Measurements from ENCODE around the gene LGALSL.

The LGALSL gene

GRCh38 chr2:64469261-64469660 lies 15.3 kb downstream of the LGALSL start:
- no peaks in the 10 kb centered on the region for H3K27me3 ChIP-seq (ENCODE audit: control insufficient read depth in 1 of 2, insufficient read depth in 2 of 2, low read length in 2 of 2)
- H3K36me3 ChIP-seq (ENCODE audit: control insufficient read depth in 1 of 2, insufficient read depth in 2 of 2, low read length in 2 of 2), result no peaks in the 10 kb centered on the region
- no peak overlapping the region for H3K4me3 ChIP-seq (ENCODE audit: low read depth in 1 of 2, low read length in 2 of 2)
- H3K27ac ChIP-seq (ENCODE audit: low read depth, low read length), result no peak overlapping the region
- H3K4me1 ChIP-seq (ENCODE audit: control insufficient read depth in 1 of 2, insufficient read depth in 2 of 2, low read length in 2 of 2), result peaks cover 0 to 10% of the 10 kb centered on the region in 2 donors
- H3K9ac ChIP-seq (ENCODE audit: low read depth in 1 of 2, low read length in 2 of 2), result no peak overlapping the region
- H3K9me3 ChIP-seq (ENCODE audit: control insufficient read depth in 1 of 2, low read length in 2 of 2), result no peaks in the 10 kb centered on the region

GRCh38 chr2:64470071-64470470 lies 16.1 kb downstream of the LGALSL start:
- no peaks in the 10 kb centered on the region for H3K36me3 ChIP-seq (ENCODE audit: control insufficient read depth in 1 of 2, insufficient read depth in 2 of 2, low read length in 2 of 2)
- no peaks in the 10 kb centered on the region for H3K9me3 ChIP-seq (ENCODE audit: control insufficient read depth in 1 of 2, low read length in 2 of 2)
- no peak overlapping the region for H3K27ac ChIP-seq (ENCODE audit: low read depth, low read length)
- H3K4me1 ChIP-seq (ENCODE audit: control insufficient read depth in 1 of 2, insufficient read depth in 2 of 2, low read length in 2 of 2), result peaks cover 0 to 10% of the 10 kb centered on the region in 2 donors
- no peaks in the 10 kb centered on the region for H3K27me3 ChIP-seq (ENCODE audit: control insufficient read depth in 1 of 2, insufficient read depth in 2 of 2, low read length in 2 of 2)
- H3K4me3 ChIP-seq (ENCODE audit: low read depth in 1 of 2, low read length in 2 of 2), result no peak overlapping the region
- no peak overlapping the region for H3K9ac ChIP-seq (ENCODE audit: low read depth in 1 of 2, low read length in 2 of 2)

- H3K9ac ChIP-seq (ENCODE audit: low read depth in 1 of 2, low read length in 2 of 2), result no peak overlapping the region
- H3K36me3 ChIP-seq (ENCODE audit: control insufficient read depth in 1 of 2, insufficient read depth in 2 of 2, low read length in 2 of 2), result no peaks in the 10 kb centered on the region
- H3K27ac ChIP-seq (ENCODE audit: low read depth, low read length), result no peak overlapping the region
- H3K4me3 ChIP-seq (ENCODE audit: low read depth in 1 of 2, low read length in 2 of 2), result no peak overlapping the region
- H3K27me3 ChIP-seq (ENCODE audit: control insufficient read depth in 1 of 2, insufficient read depth in 2 of 2, low read length in 2 of 2), result no peaks in the 10 kb centered on the region
- H3K4me1 ChIP-seq (ENCODE audit: control insufficient read depth in 1 of 2, insufficient read depth in 2 of 2, low read length in 2 of 2), result peaks cover 0 to 10% of the 10 kb centered on the region in 2 donors
- no peaks in the 10 kb centered on the region for H3K9me3 ChIP-seq (ENCODE audit: control insufficient read depth in 1 of 2, low read length in 2 of 2)
Observed at GRCh38 chr2:64470766-64471295, 16.9 kb downstream of the LGALSL start.

- no peak overlapping the region for H3K4me3 ChIP-seq (ENCODE audit: low read depth in 1 of 2, low read length in 2 of 2)
- H3K27ac ChIP-seq (ENCODE audit: low read depth, low read length), result no peak overlapping the region
- no peaks in the 10 kb centered on the region for H3K36me3 ChIP-seq (ENCODE audit: control insufficient read depth in 1 of 2, insufficient read depth in 2 of 2, low read length in 2 of 2)
- no peaks in the 10 kb centered on the region for H3K9me3 ChIP-seq (ENCODE audit: control insufficient read depth in 1 of 2, low read length in 2 of 2)
- no peak overlapping the region for H3K9ac ChIP-seq (ENCODE audit: low read depth in 1 of 2, low read length in 2 of 2)
- H3K27me3 ChIP-seq (ENCODE audit: control insufficient read depth in 1 of 2, insufficient read depth in 2 of 2, low read length in 2 of 2), result no peaks in the 10 kb centered on the region
- peaks cover 0 to 10% of the 10 kb centered on the region in 2 donors for H3K4me1 ChIP-seq (ENCODE audit: control insufficient read depth in 1 of 2, insufficient read depth in 2 of 2, low read length in 2 of 2)
Observed at GRCh38 chr2:64471600-64471999, 17.6 kb downstream of the LGALSL start.

- no peak overlapping the region for H3K4me3 ChIP-seq (ENCODE audit: low read depth in 1 of 2, low read length in 2 of 2)
- H3K36me3 ChIP-seq (ENCODE audit: control insufficient read depth in 1 of 2, insufficient read depth in 2 of 2, low read length in 2 of 2), result no peaks in the 10 kb centered on the region
- no peak overlapping the region for H3K27ac ChIP-seq (ENCODE audit: low read depth, low read length)
- H3K4me1 ChIP-seq (ENCODE audit: control insufficient read depth in 1 of 2, insufficient read depth in 2 of 2, low read length in 2 of 2), result peaks cover 0 to 10% of the 10 kb centered on the region in 2 donors
- H3K27me3 ChIP-seq (ENCODE audit: control insufficient read depth in 1 of 2, insufficient read depth in 2 of 2, low read length in 2 of 2), result no peaks in the 10 kb centered on the region
- no peaks in the 10 kb centered on the region for H3K9me3 ChIP-seq (ENCODE audit: control insufficient read depth in 1 of 2, low read length in 2 of 2)
- H3K9ac ChIP-seq (ENCODE audit: low read depth in 1 of 2, low read length in 2 of 2), result no peak overlapping the region
Observed at GRCh38 chr2:64472881-64473280, 18.9 kb downstream of the LGALSL start.

GRCh38 chr2:64474121-64474571 lies 20.2 kb downstream of the LGALSL start:
- H3K27ac ChIP-seq (ENCODE audit: low read depth, low read length), result no peak overlapping the region

GRCh38 chr2:64474636-64475035 lies 20.7 kb downstream of the LGALSL start:
- H3K27ac ChIP-seq (ENCODE audit: low read depth, low read length), result no peak overlapping the region
- H3K36me3 ChIP-seq (ENCODE audit: control insufficient read depth in 1 of 2, insufficient read depth in 2 of 2, low read length in 2 of 2), result no peaks in the 10 kb centered on the region
- no peak overlapping the region for H3K4me3 ChIP-seq (ENCODE audit: low read depth in 1 of 2, low read length in 2 of 2)
- H3K9ac ChIP-seq (ENCODE audit: low read depth in 1 of 2, low read length in 2 of 2), result no peak overlapping the region
- peaks cover 0 to 10% of the 10 kb centered on the region in 2 donors for H3K4me1 ChIP-seq (ENCODE audit: control insufficient read depth in 1 of 2, insufficient read depth in 2 of 2, low read length in 2 of 2)
- no peaks in the 10 kb centered on the region for H3K27me3 ChIP-seq (ENCODE audit: control insufficient read depth in 1 of 2, insufficient read depth in 2 of 2, low read length in 2 of 2)
- H3K9me3 ChIP-seq (ENCODE audit: control insufficient read depth in 1 of 2, low read length in 2 of 2), result no peaks in the 10 kb centered on the region

More at GRCh38 chr2:64474121-64474571, 20.2 kb downstream of the LGALSL start:
- Histone ChIP-seq H3K4me1 (ENCODE audit: control insufficient read depth in 1 of 2, insufficient read depth in 2 of 2, low read length in 2 of 2) (peaks cover 0 to 10% of the 10 kb centered on the region in 2 donors), H3K9ac (ENCODE audit: low read depth in 1 of 2, low read length in 2 of 2) (no peak overlapping the region), H3K9me3 (ENCODE audit: control insufficient read depth in 1 of 2, low read length in 2 of 2) (no peaks in the 10 kb centered on the region), H3K4me3 (ENCODE audit: low read depth in 1 of 2, low read length in 2 of 2) (no peak overlapping the region), H3K27me3 (ENCODE audit: control insufficient read depth in 1 of 2, insufficient read depth in 2 of 2, low read length in 2 of 2) (no peaks in the 10 kb centered on the region), H3K36me3 (ENCODE audit: control insufficient read depth in 1 of 2, insufficient read depth in 2 of 2, low read length in 2 of 2) (no peaks in the 10 kb centered on the region)

GRCh38 chr2:64477037-64477436 lies 23.1 kb downstream of the LGALSL start:
- Histone ChIP-seq H3K27ac (ENCODE audit: low read depth, low read length) (no peak overlapping the region), H3K4me1 (ENCODE audit: control insufficient read depth in 1 of 2, insufficient read depth in 2 of 2, low read length in 2 of 2) (peaks cover 0 to 7% of the 10 kb centered on the region in 2 donors), H3K36me3 (ENCODE audit: control insufficient read depth in 1 of 2, insufficient read depth in 2 of 2, low read length in 2 of 2) (no peaks in the 10 kb centered on the region), H3K4me3 (ENCODE audit: low read depth in 1 of 2, low read length in 2 of 2) (no peak overlapping the region), H3K9me3 (ENCODE audit: control insufficient read depth in 1 of 2, low read length in 2 of 2) (no peaks in the 10 kb centered on the region), H3K9ac (ENCODE audit: low read depth in 1 of 2, low read length in 2 of 2) (no peak overlapping the region), H3K27me3 (ENCODE audit: control insufficient read depth in 1 of 2, insufficient read depth in 2 of 2, low read length in 2 of 2) (no peaks in the 10 kb centered on the region)

- Histone ChIP-seq H3K4me1 (ENCODE audit: control insufficient read depth in 1 of 2, insufficient read depth in 2 of 2, low read length in 2 of 2) (peaks cover 3 to 7% of the 10 kb centered on the region in 2 donors), H3K27ac (ENCODE audit: low read depth, low read length) (no peak overlapping the region), H3K4me3 (ENCODE audit: low read depth in 1 of 2, low read length in 2 of 2) (no peak overlapping the region), H3K9ac (ENCODE audit: low read depth in 1 of 2, low read length in 2 of 2) (no peak overlapping the region), H3K27me3 (ENCODE audit: control insufficient read depth in 1 of 2, insufficient read depth in 2 of 2, low read length in 2 of 2) (no peaks in the 10 kb centered on the region), H3K36me3 (ENCODE audit: control insufficient read depth in 1 of 2, insufficient read depth in 2 of 2, low read length in 2 of 2) (no peaks in the 10 kb centered on the region), H3K9me3 (ENCODE audit: control insufficient read depth in 1 of 2, low read length in 2 of 2) (no peaks in the 10 kb centered on the region)
Observed at GRCh38 chr2:64477979-64478378, 24.0 kb downstream of the LGALSL start.

- no peak overlapping the region for H3K27ac ChIP-seq (ENCODE audit: low read depth, low read length)
Observed at GRCh38 chr2:64478502-64479230, 24.7 kb downstream of the LGALSL start.

More at GRCh38 chr2:64478502-64479230, 24.7 kb downstream of the LGALSL start:
- Histone ChIP-seq H3K9me3 (ENCODE audit: control insufficient read depth in 1 of 2, low read length in 2 of 2) (no peaks in the 10 kb centered on the region), H3K9ac (ENCODE audit: low read depth in 1 of 2, low read length in 2 of 2) (no peak overlapping the region), H3K4me1 (ENCODE audit: control insufficient read depth in 1 of 2, insufficient read depth in 2 of 2, low read length in 2 of 2) (peaks cover 6 to 7% of the 10 kb centered on the region in 2 donors), H3K36me3 (ENCODE audit: control insufficient read depth in 1 of 2, insufficient read depth in 2 of 2, low read length in 2 of 2) (no peaks in the 10 kb centered on the region), H3K27me3 (ENCODE audit: control insufficient read depth in 1 of 2, insufficient read depth in 2 of 2, low read length in 2 of 2) (no peaks in the 10 kb centered on the region), H3K4me3 (ENCODE audit: low read depth in 1 of 2, low read length in 2 of 2) (no peak overlapping the region)
